Mesendoderm (in vitro differentiated cells): Measurements from ENCODE around the gene PTPRU.
A peak's percentile ranks its signal among the peaks of the same experiment; 100 is the strongest.

Source experiments
- DNase-seq: peaks from one replicate; pipeline ENCODE4 v3.0.0; 2013
- H2AK5ac ChIP-seq: 2 replicates; pipeline ENCODE4 v1.6.1; 2013; ENCODE audit warnings: low read length, inconsistent platforms
- H2BK120ac ChIP-seq: 2 replicates; pipeline ENCODE4 v1.6.1; 2013; ENCODE audit warnings: low read depth, mild to moderate bottlenecking, low read length, moderate library complexity, mixed read lengths
- H2BK15ac ChIP-seq: replicated peaks from 2 replicates; pipeline ENCODE4 v1.6.1; 2013; ENCODE audit warnings: low read depth, mild to moderate bottlenecking, moderate library complexity
- H2BK5ac ChIP-seq: 2 replicates; pipeline ENCODE4 v1.6.1; 2013; ENCODE audit warnings: low read length, inconsistent platforms
- H3K18ac ChIP-seq: 2 replicates; pipeline ENCODE4 v1.6.1; 2013; ENCODE audit warnings: mild to moderate bottlenecking, low read length, mixed read lengths
- H3K23ac ChIP-seq: one replicate; pipeline ENCODE4 v1.6.1; 2013; ENCODE audit warnings: low read length
- H3K27ac ChIP-seq: 2 replicates; pipeline ENCODE4 v1.5.1; 2013; ENCODE audit warnings: low read depth, mild to moderate bottlenecking, inconsistent platforms, low read length, moderate library complexity
- H3K27me3 ChIP-seq: 2 replicates; pipeline ENCODE4 v1.6.1; 2013; ENCODE audit warnings: low read length, control low read depth, mild to moderate bottlenecking, inconsistent platforms; ENCODE audit not compliant: insufficient read depth, poor library complexity
- H3K36me3 ChIP-seq: 2 replicates; pipeline ENCODE4 v1.6.1; 2013; ENCODE audit warnings: low read length, inconsistent platforms; ENCODE audit not compliant: control insufficient read depth, insufficient read depth
- H3K4ac ChIP-seq: one replicate; pipeline ENCODE4 v1.6.1; 2013; ENCODE audit warnings: low read depth, mild to moderate bottlenecking, low read length, moderate library complexity
- H3K4me1 ChIP-seq: 2 replicates; pipeline ENCODE4 v1.6.1; 2013; ENCODE audit warnings: low read depth, low read length, inconsistent platforms; ENCODE audit not compliant: control insufficient read depth
- H3K4me2 ChIP-seq: 2 replicates; pipeline ENCODE4 v1.6.1; 2013; ENCODE audit warnings: low read length
- H3K4me3 ChIP-seq: 2 replicates; pipeline ENCODE4 v1.5.1; 2013; ENCODE audit warnings: mild to moderate bottlenecking, low read length
- H3K56ac ChIP-seq: one replicate; pipeline ENCODE4 v1.6.1; 2013; ENCODE audit warnings: low read length
- H3K79me1 ChIP-seq: 2 replicates; pipeline ENCODE4 v1.6.1; 2013; ENCODE audit warnings: low read length, inconsistent platforms
- H3K79me2 ChIP-seq: 2 replicates; pipeline ENCODE4 v1.6.1; 2013; ENCODE audit warnings: mild to moderate bottlenecking, low read length; ENCODE audit not compliant: control insufficient read depth, insufficient read depth
- H3K9ac ChIP-seq: 2 replicates; pipeline ENCODE4 v1.6.1; 2013; ENCODE audit warnings: low read length, inconsistent platforms
- H4K5ac ChIP-seq: one replicate; pipeline ENCODE4 v1.6.1; 2013; ENCODE audit warnings: low read length
- H4K8ac ChIP-seq: one replicate; pipeline ENCODE4 v1.6.1; 2013; ENCODE audit warnings: low read depth, mild to moderate bottlenecking, control low read depth, low read length, moderate library complexity
- WGBS: extraction: QIAGEN DNeasy Blood & Tissue Kit; methylation state at CpG from one replicate; pipeline ENCODE4 v1.1.7; 2013; ENCODE audit warnings: low lambda C conversion rate, missing lambda C conversion rate; ENCODE audit not compliant: insufficient coverage; ENCODE audit errors: extremely low coverage; 5-methylcytosine and 5-hydroxymethylcytosine counted together

The PTPRU gene

DNA sequence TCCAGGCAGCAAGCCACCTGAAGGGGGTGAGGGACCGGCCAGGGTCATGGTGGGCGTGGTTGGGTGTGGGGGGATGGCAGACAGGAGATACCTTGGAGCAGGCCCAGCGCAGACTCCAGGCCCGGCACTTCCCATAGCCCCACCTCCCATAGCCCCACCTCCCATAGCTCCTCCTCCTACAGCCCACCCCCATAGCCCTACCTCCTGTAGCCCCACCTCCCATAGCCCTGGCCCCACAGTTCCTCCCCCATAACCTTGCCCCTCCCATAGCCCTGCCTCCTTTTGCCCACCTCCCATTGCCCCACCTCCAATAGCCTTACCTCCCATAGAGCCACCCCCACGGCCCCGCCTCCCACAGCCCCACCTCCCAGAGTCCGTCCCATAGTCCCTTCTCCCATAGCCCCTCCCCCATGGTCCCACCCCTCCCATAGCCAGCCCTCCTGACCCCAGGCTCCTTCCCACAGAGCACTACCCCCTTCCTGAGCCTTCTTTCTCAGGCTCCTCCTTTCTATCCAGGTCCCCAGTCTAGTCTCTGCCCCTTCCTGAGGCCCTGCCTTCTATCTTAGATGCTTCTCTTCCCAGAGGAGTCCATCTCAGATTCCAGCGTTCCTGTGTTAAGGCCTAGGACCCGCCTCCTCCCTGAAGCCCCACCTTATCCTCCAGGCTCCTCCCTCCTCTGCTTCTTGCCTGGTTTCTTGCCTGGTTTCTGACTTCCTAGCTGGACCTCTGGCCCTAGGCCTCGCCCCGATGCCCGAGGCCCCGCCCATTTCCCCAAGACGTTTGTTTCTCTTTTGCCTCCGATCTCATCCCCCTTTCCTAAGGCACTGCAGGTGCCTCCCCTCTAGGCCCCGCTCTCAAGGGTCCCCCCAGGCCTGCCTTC, 46.8 kb downstream of the PTPRU start:
- no peaks in the 10 kb centered on the region for H3K27me3 ChIP-seq
- H2AK5ac ChIP-seq, result no peak overlapping the region
- DNase-seq, result peak; percentile 100
- peak overlapping the region; percentile 80 for H3K56ac ChIP-seq
- no peak overlapping the region for H3K4ac ChIP-seq
- no peak overlapping the region for H3K4me3 ChIP-seq
- no peaks in the 10 kb centered on the region for H3K79me1 ChIP-seq
- no peak overlapping the region for H2BK5ac ChIP-seq
- H2BK120ac ChIP-seq, result no peak overlapping the region
- H3K23ac ChIP-seq, result no peak overlapping the region
- no peak overlapping the region for H2BK15ac ChIP-seq
- H3K27ac ChIP-seq, result peak overlapping the region; percentile 71
- peak overlapping the region; percentile 51 for H3K4me2 ChIP-seq
- H4K5ac ChIP-seq, result no peak overlapping the region
- H3K36me3 ChIP-seq, result peaks cover 7% of the 10 kb centered on the region
- no peaks in the 10 kb centered on the region for H3K79me2 ChIP-seq
- no CpG with 5 or more reads among the region's 16 CpGs for WGBS
- peak overlapping the region; percentile 54 for H3K9ac ChIP-seq
- H3K18ac ChIP-seq, result no peak overlapping the region
- peaks cover 6% of the 10 kb centered on the region for H3K4me1 ChIP-seq
- no peak overlapping the region for H4K8ac ChIP-seq

GRCh38 chr1:29283804-29284195, 47.5 kb downstream of the PTPRU start:
- Histone ChIP-seq H2BK5ac (peak overlapping the region; percentile 21), H2AK5ac (no peak overlapping the region), H3K4me2 (peak overlapping the region; percentile 51), H3K4ac (no peak overlapping the region), H2BK15ac (no peak overlapping the region), H3K9ac (peak overlapping the region; percentile 54), H3K27me3 (no peaks in the 10 kb centered on the region), H3K23ac (no peak overlapping the region), H3K56ac (peak overlapping the region; percentile 80), H2BK120ac (no peak overlapping the region), H3K36me3 (peaks cover 5% of the 10 kb centered on the region), H4K8ac (no peak overlapping the region), H3K79me1 (no peaks in the 10 kb centered on the region), H3K27ac (peak overlapping the region; percentile 54), H3K4me1 (peaks cover 6% of the 10 kb centered on the region), H3K18ac (no peak overlapping the region), H3K79me2 (no peaks in the 10 kb centered on the region), H4K5ac (no peak overlapping the region), H3K4me3 (no peak overlapping the region)
- DNase-seq, result no peak
- WGBS, result no CpG with 5 or more reads among the region's 10 CpGs

DNA sequence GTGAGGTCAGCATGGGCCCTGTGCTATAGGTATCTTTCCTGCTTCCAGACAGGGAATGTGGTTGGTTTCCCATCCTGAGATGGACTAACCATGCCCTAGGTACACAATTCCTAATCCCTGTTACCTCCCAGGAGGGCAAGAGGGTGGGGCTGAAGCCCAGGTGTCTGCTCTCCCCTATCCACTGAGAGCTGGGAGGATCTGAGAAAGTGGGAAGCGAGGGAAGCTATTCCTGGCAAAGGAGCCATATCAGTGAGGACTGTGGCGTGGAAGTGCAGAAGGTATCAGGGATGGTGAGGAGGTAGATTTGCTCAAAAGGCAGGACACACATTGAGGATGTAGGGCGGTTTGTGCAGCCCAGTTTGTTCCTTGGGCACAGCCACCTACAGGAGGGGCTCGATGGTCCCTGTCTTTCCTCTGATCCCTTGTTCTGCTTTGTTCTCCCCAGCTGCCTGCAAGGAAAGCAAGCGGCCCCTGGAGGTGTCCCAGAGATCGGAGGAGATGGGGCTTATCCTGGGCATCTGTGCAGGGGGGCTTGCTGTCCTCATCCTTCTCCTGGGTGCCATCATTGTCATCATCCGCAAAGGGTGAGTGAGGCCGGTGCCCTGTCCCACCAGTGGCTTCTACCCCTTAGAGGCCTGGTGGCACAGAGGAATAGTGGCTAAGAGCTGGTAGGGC, 48.1 kb downstream of the PTPRU start:
- H3K4me3 ChIP-seq, result no peak overlapping the region
- no peaks in the 10 kb centered on the region for H3K79me2 ChIP-seq
- no peak overlapping the region for H3K18ac ChIP-seq

GRCh38 chr1:29284961-29285560, 48.7 kb downstream of the PTPRU start:
- Histone ChIP-seq H3K27me3 (no peaks in the 10 kb centered on the region), H3K18ac (no peak overlapping the region), H3K4me1 (peaks cover 6% of the 10 kb centered on the region), H2AK5ac (no peak overlapping the region), H2BK15ac (no peak overlapping the region), H3K79me2 (no peaks in the 10 kb centered on the region), H3K4ac (no peak overlapping the region), H3K4me2 (no peak overlapping the region), H2BK120ac (no peak overlapping the region), H3K56ac (no peak overlapping the region), H4K5ac (no peak overlapping the region), H2BK5ac (no peak overlapping the region), H3K27ac (no peak overlapping the region), H3K23ac (no peak overlapping the region), H3K36me3 (no peaks in the 10 kb centered on the region), H4K8ac (no peak overlapping the region), H3K9ac (no peak overlapping the region), H3K79me1 (no peaks in the 10 kb centered on the region), H3K4me3 (no peak overlapping the region)
- no peak for DNase-seq
- WGBS, result no CpG with 5 or more reads among the region's 5 CpGs

More for the DNA sequence above, 48.1 kb downstream of the PTPRU start:
- no peak overlapping the region for H3K27ac ChIP-seq
- H4K8ac ChIP-seq, result no peak overlapping the region
- H3K36me3 ChIP-seq, result no peaks in the 10 kb centered on the region
- no peak overlapping the region for H3K9ac ChIP-seq
- no peak overlapping the region for H2BK5ac ChIP-seq
- H3K27me3 ChIP-seq, result no peaks in the 10 kb centered on the region
- no peaks in the 10 kb centered on the region for H3K79me1 ChIP-seq
- H2BK15ac ChIP-seq, result no peak overlapping the region
- no CpG with 5 or more reads among the region's 8 CpGs for WGBS
- no peak overlapping the region for H3K4ac ChIP-seq
- no peak for DNase-seq
- H2BK120ac ChIP-seq, result no peak overlapping the region
- H3K23ac ChIP-seq, result no peak overlapping the region
- no peak overlapping the region for H3K56ac ChIP-seq
- no peak overlapping the region for H4K5ac ChIP-seq
- H3K4me2 ChIP-seq, result no peak overlapping the region
- peaks cover 6% of the 10 kb centered on the region for H3K4me1 ChIP-seq
- no peak overlapping the region for H2AK5ac ChIP-seq

DNA sequence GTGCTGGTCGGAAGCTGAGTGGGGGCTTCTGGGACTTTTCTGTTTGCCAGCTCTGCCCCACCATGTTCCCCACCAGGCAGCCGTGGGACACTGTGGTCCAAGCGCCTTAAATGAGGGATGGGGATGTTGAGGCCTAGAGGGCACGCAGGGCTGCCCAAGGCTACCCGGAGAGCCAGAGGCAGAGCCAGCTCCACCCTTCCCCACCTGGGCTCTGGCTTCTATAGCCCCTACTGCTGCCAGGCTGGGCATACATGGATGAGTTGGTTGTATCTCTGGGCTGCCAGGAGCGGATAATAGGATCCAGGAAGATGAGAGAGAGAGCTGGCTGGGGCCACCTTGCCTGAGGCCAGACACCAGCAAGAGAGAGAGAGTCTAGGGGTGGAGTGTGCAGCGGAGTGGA, 49.4 kb downstream of the PTPRU start:
- Histone ChIP-seq H3K36me3 (no peaks in the 10 kb centered on the region), H3K9ac (no peak overlapping the region), H3K4me1 (peaks cover 6% of the 10 kb centered on the region), H2AK5ac (no peak overlapping the region), H4K8ac (no peak overlapping the region), H2BK15ac (no peak overlapping the region), H3K18ac (no peak overlapping the region), H3K27me3 (no peaks in the 10 kb centered on the region), H3K27ac (no peak overlapping the region), H3K23ac (no peak overlapping the region), H4K5ac (no peak overlapping the region), H3K4me3 (no peak overlapping the region), H2BK5ac (no peak overlapping the region), H3K4ac (no peak overlapping the region), H3K56ac (no peak overlapping the region), H2BK120ac (no peak overlapping the region), H3K4me2 (no peak overlapping the region), H3K79me2 (no peaks in the 10 kb centered on the region), H3K79me1 (no peaks in the 10 kb centered on the region)
- no CpG with 5 or more reads among the region's 7 CpGs for WGBS
- no peak for DNase-seq
